Immature natural killer cell (primary cell): ENCODE data around the gene VSX2. TPM values are rescaled to one million over a fixed set of nuclear protein-coding genes. Genes with fewer than 3 reads are reported as not detected.
A peak's percentile ranks its signal among the peaks of the same experiment; 100 is the strongest.

Experiments used
- DNase-seq, 3 donors: peaks; one replicate each; pipeline ENCODE4 v3.0.0; 2022; ENCODE audit warnings: mixed read lengths in 1 of 3
- H3K27ac Mint-ChIP-seq, 6 donors: one replicate each; pipeline ENCODE4 v1.8.0; 2020; ENCODE audit warnings: mixed read lengths in 6 of 6, mild to moderate bottlenecking in 5 of 6, inconsistent platforms in 4 of 6, moderate library complexity in 3 of 6
- H3K27me3 Mint-ChIP-seq, 3 donors: one replicate each; pipeline ENCODE4 v1.8.0; 2020 to 2021; ENCODE audit warnings: low read depth in 3 of 3, mild to moderate bottlenecking in 3 of 3, mixed read lengths in 3 of 3, moderate library complexity in 3 of 3, inconsistent platforms in 1 of 3
- H3K36me3 Mint-ChIP-seq, 3 donors: one replicate each; pipeline ENCODE4 v1.8.0; 2020; ENCODE audit warnings: mixed read lengths in 3 of 3, inconsistent platforms in 2 of 3, mild to moderate bottlenecking in 2 of 3
- H3K4me1 Mint-ChIP-seq, 2 donors: one replicate each; pipeline ENCODE4 v1.8.0; 2020; ENCODE audit warnings: inconsistent platforms in 2 of 2, mild to moderate bottlenecking in 2 of 2, mixed read lengths in 2 of 2, moderate library complexity in 1 of 2
- H3K4me3 Mint-ChIP-seq, 5 donors: one replicate each; pipeline ENCODE4 v1.8.0; 2020; ENCODE audit warnings: mild to moderate bottlenecking in 5 of 5, mixed read lengths in 5 of 5, inconsistent platforms in 3 of 5, moderate library complexity in 3 of 5
- H3K9me3 Mint-ChIP-seq, 6 donors: one replicate each; pipeline ENCODE4 v1.8.0; 2020; ENCODE audit warnings: mild to moderate bottlenecking in 6 of 6, mixed read lengths in 6 of 6, inconsistent platforms in 4 of 6, moderate library complexity in 3 of 6
- polyA plus RNA-seq, 3 donors: library from polyadenylated mRNA; unstranded; fragments of 300-500 nt; fragmentation: Illumina TruSeq; gene quantifications; one replicate each; pipeline ENCODE4 v1.2.3, GENCODE V29; 2021

The VSX2 gene
- polyA plus RNA-seq, 3 donors from 2014 or later = not detected

GRCh38 chr14:74278080-74278479, 38.8 kb downstream of the VSX2 start:
- DNase-seq = no peak
- no peaks in the 10 kb centered on the region for H3K4me1 Mint-ChIP-seq
- peaks cover 0 to 3% (median 1%) of the 10 kb centered on the region in 3 donors for H3K27me3 Mint-ChIP-seq
- H3K4me3 Mint-ChIP-seq = no peak overlapping the region
- H3K27ac Mint-ChIP-seq = no peak overlapping the region
- H3K9me3 Mint-ChIP-seq = peaks cover 0 to 5% (median under 1%) of the 10 kb centered on the region in 6 donors
- peaks cover 5 to 20% (median 5%) of the 10 kb centered on the region in 3 donors for H3K36me3 Mint-ChIP-seq

DNA sequence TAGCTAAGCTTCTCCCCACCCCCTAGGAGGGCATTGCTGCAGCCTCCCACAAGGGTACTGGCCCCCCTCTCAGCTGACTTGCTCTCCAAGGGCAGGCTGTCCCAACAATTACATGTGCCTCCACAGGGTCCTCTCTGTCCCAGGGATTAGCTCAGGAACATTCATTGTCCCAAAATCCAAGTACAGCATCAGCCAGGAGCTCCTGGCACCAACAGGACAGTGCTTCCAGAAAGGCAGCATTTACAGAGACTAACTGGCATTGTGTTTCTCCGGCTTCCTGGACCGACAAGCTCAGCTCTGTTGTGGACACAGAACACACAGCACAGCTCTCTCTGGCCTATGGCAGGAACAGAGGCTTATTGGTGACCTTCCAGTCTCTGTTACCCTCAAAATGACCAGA, 41.8 kb downstream of the VSX2 start:
- no peak overlapping the region for H3K4me3 Mint-ChIP-seq
- H3K36me3 Mint-ChIP-seq = peaks cover 22 to 37% (median 24%) of the 10 kb centered on the region in 3 donors
- H3K27ac Mint-ChIP-seq = no peak overlapping the region
- H3K27me3 Mint-ChIP-seq = peaks cover 0 to 3% (median 1%) of the 10 kb centered on the region in 3 donors
- DNase-seq = no peak
- no peaks in the 10 kb centered on the region for H3K4me1 Mint-ChIP-seq
- peaks cover 0 to 5% (median under 1%) of the 10 kb centered on the region in 6 donors for H3K9me3 Mint-ChIP-seq

DNA sequence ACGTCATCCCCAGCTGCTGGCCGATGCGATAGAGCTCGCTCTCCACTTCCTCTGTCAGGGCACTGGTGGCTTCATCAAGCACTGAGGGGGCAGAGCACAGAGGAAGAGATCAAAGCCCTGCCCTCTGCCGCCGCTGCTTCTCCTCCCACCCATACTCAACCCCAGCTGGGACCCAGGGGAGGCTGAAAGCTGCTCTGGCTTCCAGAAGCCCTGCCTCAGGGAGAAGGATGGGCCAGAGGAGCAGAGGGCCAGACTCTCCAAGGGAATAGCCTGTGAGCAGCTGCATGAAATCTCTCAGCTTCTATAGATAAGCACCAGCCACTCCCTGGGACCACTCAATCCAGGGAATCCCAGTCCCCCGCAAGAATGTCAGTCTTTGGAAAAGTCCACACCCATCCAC, 47.5 kb downstream of the VSX2 start:
- no peak for DNase-seq
- Mint-ChIP-seq H3K27me3 (peaks cover 0 to 1% (median 0%) of the 10 kb centered on the region in 3 donors), H3K9me3 (no peaks in the 10 kb centered on the region), H3K4me1 (no peaks in the 10 kb centered on the region), H3K36me3 (peaks cover 24 to 43% (median 26%) of the 10 kb centered on the region in 3 donors), H3K27ac (no peak overlapping the region), H3K4me3 (no peak overlapping the region)

- Mint-ChIP-seq H3K4me3 (no peak overlapping the region), H3K27ac (peak overlapping the region in 1 of 6 donors; percentile 50), H3K4me1 (no peaks in the 10 kb centered on the region), H3K9me3 (no peaks in the 10 kb centered on the region), H3K27me3 (peaks cover 0 to 4% (median 0%) of the 10 kb centered on the region in 3 donors), H3K36me3 (peaks cover 12 to 32% (median 15%) of the 10 kb centered on the region in 3 donors)
- no peak for DNase-seq
Measured at GRCh38 chr14:74289801-74290200, 50.6 kb downstream of the VSX2 start.

DNA sequence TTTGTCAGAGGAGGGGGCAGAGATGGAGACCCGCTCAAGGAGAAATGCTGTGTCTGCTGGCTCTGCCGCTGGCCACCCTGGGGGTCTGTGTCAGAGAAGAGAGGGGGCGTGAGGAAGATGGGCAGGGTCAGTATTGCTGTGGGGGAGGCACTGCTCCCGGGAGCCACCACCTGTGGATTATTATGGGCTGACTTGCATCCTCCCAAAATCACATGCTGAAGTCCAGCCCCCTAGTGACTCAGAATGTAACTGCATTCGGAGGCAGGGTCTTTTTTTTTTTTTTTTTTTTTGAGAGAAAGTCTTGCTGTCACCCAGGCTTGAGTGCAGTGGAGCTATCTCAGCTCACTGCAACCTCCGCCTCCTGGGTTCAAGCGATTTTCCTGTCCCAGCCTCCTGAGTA, 51.2 kb downstream of the VSX2 start:
- peak in 1 of 3 donors; percentile 12 for DNase-seq

DNA sequence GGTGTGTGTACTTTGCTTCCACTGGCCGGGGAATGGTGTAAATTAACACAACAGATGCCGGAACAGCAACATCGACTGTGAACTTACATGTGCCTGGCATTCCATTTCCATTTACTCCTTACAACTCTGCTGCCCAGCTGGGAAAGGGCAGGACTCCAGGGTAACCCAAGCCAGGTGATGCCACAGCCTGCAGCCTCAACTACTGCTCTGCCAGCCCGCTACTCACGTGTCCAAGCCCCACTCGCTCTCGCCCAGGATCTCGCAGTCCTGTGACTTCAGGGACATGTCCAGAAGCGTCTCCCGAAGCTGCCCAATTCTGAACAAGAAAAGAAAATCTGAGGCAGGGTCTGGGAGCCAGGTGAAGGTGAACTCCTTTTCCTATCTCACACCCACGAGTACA, 52.8 kb downstream of the VSX2 start:
- H3K4me1 Mint-ChIP-seq = no peaks in the 10 kb centered on the region
- H3K27me3 Mint-ChIP-seq = peaks cover 0 to 4% (median 0%) of the 10 kb centered on the region in 3 donors
- H3K36me3 Mint-ChIP-seq = peaks cover 3 to 29% (median 4%) of the 10 kb centered on the region in 3 donors
- DNase-seq = no peak
- H3K27ac Mint-ChIP-seq = no peak overlapping the region
- H3K4me3 Mint-ChIP-seq = no peak overlapping the region
- no peaks in the 10 kb centered on the region for H3K9me3 Mint-ChIP-seq

More for the DNA sequence above, 51.2 kb downstream of the VSX2 start:
- H3K27me3 Mint-ChIP-seq = peaks cover 0 to 4% (median 0%) of the 10 kb centered on the region in 3 donors
- H3K4me3 Mint-ChIP-seq = no peak overlapping the region
- H3K27ac Mint-ChIP-seq = peak overlapping the region in 1 of 6 donors; percentile 50
- H3K9me3 Mint-ChIP-seq = no peaks in the 10 kb centered on the region
- H3K36me3 Mint-ChIP-seq = peaks cover 12 to 32% (median 15%) of the 10 kb centered on the region in 3 donors
- no peaks in the 10 kb centered on the region for H3K4me1 Mint-ChIP-seq

GRCh38 chr14:74293606-74294005, 54.4 kb downstream of the VSX2 start:
- peaks cover 0 to 1% of the 10 kb centered on the region in 2 donors for H3K4me1 Mint-ChIP-seq
- no peak overlapping the region for H3K27ac Mint-ChIP-seq
- H3K4me3 Mint-ChIP-seq = no peak overlapping the region
- H3K27me3 Mint-ChIP-seq = peaks cover 0 to 4% (median 0%) of the 10 kb centered on the region in 3 donors
- DNase-seq = no peak
- H3K36me3 Mint-ChIP-seq = peaks cover 3 to 33% (median 6%) of the 10 kb centered on the region in 3 donors
- H3K9me3 Mint-ChIP-seq = no peaks in the 10 kb centered on the region

- H3K36me3 Mint-ChIP-seq = peaks cover 8 to 33% (median 11%) of the 10 kb centered on the region in 3 donors
- no peak for DNase-seq
- peaks cover 0 to 4% (median 0%) of the 10 kb centered on the region in 3 donors for H3K27me3 Mint-ChIP-seq
- peaks cover 9 to 12% of the 10 kb centered on the region in 2 donors for H3K4me1 Mint-ChIP-seq
- no peak overlapping the region for H3K27ac Mint-ChIP-seq
- no peak overlapping the region for H3K4me3 Mint-ChIP-seq
- no peaks in the 10 kb centered on the region for H3K9me3 Mint-ChIP-seq
Measured at GRCh38 chr14:74296037-74296467, 56.8 kb downstream of the VSX2 start.

DNA sequence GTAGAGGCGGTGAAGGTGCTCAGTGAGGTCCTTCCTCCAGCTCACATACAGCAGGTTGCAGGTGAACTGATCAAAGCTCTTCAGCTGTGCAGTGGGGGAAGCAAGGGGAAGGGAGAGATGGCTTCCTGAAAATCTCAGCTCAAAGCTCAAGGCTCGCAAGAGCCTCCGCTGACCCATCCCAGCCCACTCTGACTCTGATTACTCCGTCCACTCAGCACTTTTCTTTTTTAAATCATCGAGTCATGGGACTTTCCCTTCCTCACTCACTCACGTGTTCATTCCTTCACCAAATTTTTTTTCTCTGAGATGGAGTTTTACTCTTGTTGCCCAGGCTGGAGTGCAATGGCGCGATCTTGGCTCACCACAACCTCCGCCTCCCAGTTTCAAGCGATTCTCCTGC, 58.7 kb downstream of the VSX2 start:
- H3K27me3 Mint-ChIP-seq = no peaks in the 10 kb centered on the region
- peaks cover 24 to 29% of the 10 kb centered on the region in 2 donors for H3K4me1 Mint-ChIP-seq
- peaks cover 6 to 21% (median 8%) of the 10 kb centered on the region in 3 donors for H3K36me3 Mint-ChIP-seq
- DNase-seq = no peak
- no peak overlapping the region for H3K27ac Mint-ChIP-seq
- no peaks in the 10 kb centered on the region for H3K9me3 Mint-ChIP-seq
- no peak overlapping the region for H3K4me3 Mint-ChIP-seq

DNA sequence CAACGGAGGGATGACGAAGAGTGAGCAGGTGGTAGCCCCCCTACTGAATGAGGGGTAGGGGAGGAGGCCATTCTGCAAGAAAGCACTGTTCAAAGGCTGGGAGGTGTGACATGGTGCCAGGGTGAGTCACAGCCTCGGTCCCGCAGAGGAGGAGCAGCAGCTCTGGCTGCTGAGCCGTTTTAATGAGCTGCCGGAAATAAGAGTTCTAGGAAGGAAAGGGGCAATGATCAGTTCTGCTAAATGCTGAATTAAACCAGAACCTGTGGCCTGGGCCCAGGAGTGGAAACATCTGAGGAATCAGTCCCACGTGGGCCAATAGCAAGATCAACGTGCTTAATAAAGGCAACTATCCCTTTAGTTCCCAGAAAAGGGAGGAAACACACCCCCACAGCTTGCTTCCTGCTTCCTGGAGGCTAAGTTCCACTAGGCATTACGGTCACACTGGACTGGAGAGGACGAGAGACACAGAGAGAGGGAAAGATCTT, 59.9 kb downstream of the VSX2 start:
- Mint-ChIP-seq H3K4me1 (peaks cover 30 to 35% of the 10 kb centered on the region in 2 donors), H3K4me3 (peak overlapping the region in 1 of 5 donors; percentile 14), H3K9me3 (no peaks in the 10 kb centered on the region), H3K36me3 (peaks cover 5 to 21% (median 6%) of the 10 kb centered on the region in 3 donors), H3K27ac (peak overlapping the region in 2 of 6 donors; percentile 13 to 63), H3K27me3 (peaks cover 0 to 2% (median 0%) of the 10 kb centered on the region in 3 donors)
- DNase-seq = no peak

- peak overlapping the region; percentile 94 to 100 (median 97) for H3K4me3 Mint-ChIP-seq
- peak overlapping the region; percentile 85 to 97 (median 93) for H3K27ac Mint-ChIP-seq
- no peak for DNase-seq
- H3K9me3 Mint-ChIP-seq = no peaks in the 10 kb centered on the region
- H3K4me1 Mint-ChIP-seq = peaks cover 30 to 35% of the 10 kb centered on the region in 2 donors
- peaks cover 5 to 12% (median 6%) of the 10 kb centered on the region in 3 donors for H3K36me3 Mint-ChIP-seq
- peaks cover 0 to 4% (median 0%) of the 10 kb centered on the region in 3 donors for H3K27me3 Mint-ChIP-seq
Measured at GRCh38 chr14:74301594-74302151, 62.4 kb downstream of the VSX2 start.

DNA sequence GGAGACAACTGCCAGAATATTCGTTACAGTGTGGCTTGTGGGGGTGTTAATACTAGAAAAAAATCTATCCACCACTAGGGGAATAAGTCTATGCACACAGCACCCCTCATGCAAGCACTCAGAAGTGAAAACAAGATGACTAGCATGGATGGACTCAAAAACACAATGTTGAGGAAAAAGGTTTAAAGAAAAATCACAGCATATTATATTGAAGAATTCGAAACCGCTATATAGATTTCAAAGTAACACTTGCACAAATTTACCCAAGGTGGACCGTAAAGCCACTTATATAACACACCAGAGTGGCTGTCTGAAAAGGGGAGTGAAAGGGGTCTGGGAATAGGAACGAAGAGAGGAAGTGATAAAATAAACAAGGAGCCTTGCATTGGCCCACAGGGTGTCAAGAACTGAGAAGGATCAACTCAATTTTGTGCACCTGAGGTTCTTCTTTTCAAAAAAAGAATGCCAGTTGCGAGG, 62.9 kb downstream of the VSX2 start:
- peaks cover 30 to 35% of the 10 kb centered on the region in 2 donors for H3K4me1 Mint-ChIP-seq
- H3K9me3 Mint-ChIP-seq = no peaks in the 10 kb centered on the region
- peak; percentile 45 to 57 (median 46) for DNase-seq
- H3K27ac Mint-ChIP-seq = peak overlapping the region; percentile 85 to 97 (median 93)
- H3K4me3 Mint-ChIP-seq = peak overlapping the region; percentile 94 to 100 (median 97)
- peaks cover 0 to 4% (median 0%) of the 10 kb centered on the region in 3 donors for H3K27me3 Mint-ChIP-seq
- H3K36me3 Mint-ChIP-seq = peaks cover 5 to 9% (median 6%) of the 10 kb centered on the region in 3 donors

DNA sequence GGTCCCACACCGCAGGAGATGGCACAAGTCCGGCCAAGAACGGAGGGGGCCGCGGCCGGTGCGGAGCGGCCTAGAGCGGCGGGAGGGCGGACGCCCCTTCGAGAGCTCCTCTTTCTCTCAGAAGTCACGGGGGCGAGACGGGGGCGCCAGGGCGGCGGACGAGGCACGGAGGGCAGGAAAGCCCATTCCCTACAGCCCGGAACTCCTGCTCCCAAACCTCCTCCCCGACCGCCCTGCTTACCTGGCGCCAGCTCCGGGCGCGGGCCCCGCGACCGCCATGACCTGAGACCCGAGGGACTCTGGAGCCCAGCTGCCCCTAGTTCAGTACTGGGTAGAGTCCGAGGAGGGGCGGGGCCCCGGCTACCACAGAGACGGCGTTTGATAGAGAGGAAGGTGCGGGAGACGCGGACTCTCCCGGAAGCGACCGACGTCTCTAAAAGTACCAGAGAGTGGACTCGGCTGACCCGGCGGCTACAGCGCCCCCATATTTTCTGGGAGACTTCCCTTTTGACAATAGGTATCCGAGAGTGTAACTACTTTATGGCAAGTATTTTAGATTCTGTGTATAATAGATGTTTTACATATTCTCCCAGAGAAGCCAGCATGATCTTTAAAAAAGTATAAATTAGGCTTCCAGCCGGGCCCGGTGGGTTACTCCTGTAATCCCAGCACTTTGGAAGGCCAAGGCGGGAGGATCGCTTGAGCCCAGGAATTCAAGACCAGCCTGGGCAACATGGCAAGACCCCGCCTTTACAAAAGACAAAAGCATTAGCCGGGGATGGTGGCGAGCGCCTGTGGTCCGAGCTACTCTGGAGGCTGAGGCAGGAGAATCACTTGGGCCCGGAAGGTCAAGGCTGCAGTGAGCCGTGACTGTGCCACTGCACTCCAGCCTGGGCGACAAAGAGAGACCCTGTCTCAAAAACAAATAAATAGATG, 63.7 kb downstream of the VSX2 start, which contains the start of gene ABCD4:
TSS of gene ABCD4 (minus strand) at position 301 of the 936 bp plus-strand sequence. CDS start at position 279, 22 bp downstream.
- Mint-ChIP-seq H3K4me3 (peak within 1 kb of the TSS; percentile 94 to 100 (median 97)), H3K27me3 (peaks cover 0 to 4% (median 0%) of the 10 kb centered on the region in 3 donors), H3K36me3 (peaks cover 5 to 7% (median 6%) of the 10 kb centered on the region in 3 donors), H3K27ac (peak within 1 kb of the TSS; percentile 85 to 97 (median 93)), H3K9me3 (no peaks in the 10 kb centered on the region), H3K4me1 (peaks cover 30 to 35% of the 10 kb centered on the region in 2 donors)
- DNase-seq = peak; percentile 86 to 89 (median 87)
